H1 (cell line): ENCODE results near the gene OGFOD3. TPM values are rescaled to one million over a fixed set of nuclear protein-coding genes. Genes with fewer than 3 reads are reported as not detected.

Source experiments
- polyA plus RNA-seq, 7 experiments: library from polyadenylated mRNA; depleted of rRNA in 3 of 7; stranded (reverse) in 5 of 7; unstranded in 2 of 7; fragments of >200 nt in 5 of 7; fragments of 200-250 nt in 2 of 7; gene quantifications; 1 replicate in 5 of 7; 2 replicates in 1 of 7; 4 replicates in 1 of 7; pipeline versions ENCODE4 v1.2.1 to v1.2.3, GENCODE V29; 2011 to 2013; ENCODE audit warnings: missing spikeins in 2 of 7, mixed read lengths in 2 of 7
- small RNA-seq: library from polyadenylated mRNA; stranded (forward); fragments of <200 nt; extraction: miRNeasy Mini kit (QIAGEN cat#:217004); gene quantifications from one replicate; pipeline ENCODE3, GENCODE V24; 2013; ENCODE audit not compliant: insufficient read depth
- total RNA-seq: library from RNA; stranded (reverse); fragmentation: NEBNext Ultra II Directional; extraction: Animal tissue kit (Norgen Biotek cat#: 25700); gene quantifications from 2 replicates; pipeline ENCODE4 v1.2.1, GENCODE V29; 2021

The OGFOD3 gene
- total and polyA plus RNA-seq, 2 of the 8 experiments (the other 6 are each of a cell fraction or from before 2014, with no cell fraction given) = 21.1 to 21.8 TPM

Small RNAs within 50 kb of the gene (small RNA-seq; reads per million reads assigned to genes)
- not detected for gene RF00019

Other genes with a start within 250 kb of the OGFOD3 start
- 12.6 and 12.9 TPM in 2 replicates for gene CCDC57, start 205.7 kb downstream of the OGFOD3 start, total RNA-seq
- gene CCDC57, start 205.7 kb downstream of the OGFOD3 start, polyA plus RNA-seq (2011; rRNA removed) = 8.4 and 10.1 TPM in 2 replicates
- gene SLC16A3, start 189.5 kb downstream of the OGFOD3 start, total RNA-seq = 3.6 and 3.8 TPM in 2 replicates
- 8.7 and 12.2 TPM in 2 replicates for gene SLC16A3, start 189.5 kb downstream of the OGFOD3 start, polyA plus RNA-seq (2011; rRNA removed)
- gene CSNK1D, start 144.9 kb downstream of the OGFOD3 start, total RNA-seq = 103 and 107 TPM in 2 replicates
- gene CSNK1D, start 144.9 kb downstream of the OGFOD3 start, polyA plus RNA-seq (2011; rRNA removed) = 73.5 and 114 TPM in 2 replicates
- gene CD7, start 101.0 kb downstream of the OGFOD3 start, total RNA-seq = 0.86 and 1.3 TPM in 2 replicates
- gene CD7, start 101.0 kb downstream of the OGFOD3 start, polyA plus RNA-seq (2011; rRNA removed) = 0.83 and 1.8 TPM in 2 replicates
- gene SECTM1, start 84.8 kb downstream of the OGFOD3 start, total RNA-seq = 0.20 and 0.57 TPM in 2 replicates
- 0.46 and 0.65 TPM in 2 replicates for gene SECTM1, start 84.8 kb downstream of the OGFOD3 start, polyA plus RNA-seq (2011; rRNA removed)
- 0.38 and 0.54 TPM in 2 replicates for gene TEX19, start 59.3 kb downstream of the OGFOD3 start, total RNA-seq
- gene TEX19, start 59.3 kb downstream of the OGFOD3 start, polyA plus RNA-seq (2011; rRNA removed) = 0.46 and 0.80 TPM in 2 replicates
- 0.63 TPM in 1 of 2 replicates, not detected in the other for gene UTS2R, start 46.8 kb downstream of the OGFOD3 start, total RNA-seq
- 0.27 and 0.49 TPM in 2 replicates for gene UTS2R, start 46.8 kb downstream of the OGFOD3 start, polyA plus RNA-seq (2011; rRNA removed)
- gene HEXD, start 239 bp downstream of the OGFOD3 start, total RNA-seq = 20.6 and 24.2 TPM in 2 replicates
- 21.8 and 33.7 TPM in 2 replicates for gene HEXD, start 239 bp downstream of the OGFOD3 start, polyA plus RNA-seq (2011; rRNA removed)
- gene CYBC1, start 32.2 kb upstream of the OGFOD3 start, total RNA-seq = 66.7 and 74.6 TPM in 2 replicates
- 81.4 and 116 TPM in 2 replicates for gene CYBC1, start 32.2 kb upstream of the OGFOD3 start, polyA plus RNA-seq (2011; rRNA removed)
- gene NARF, start 40.2 kb upstream of the OGFOD3 start, total RNA-seq = 87.4 and 97.4 TPM in 2 replicates
- gene NARF, start 40.2 kb upstream of the OGFOD3 start, polyA plus RNA-seq (2011; rRNA removed) = 131 and 161 TPM in 2 replicates
- gene FOXK2, start 101.1 kb upstream of the OGFOD3 start, total RNA-seq = 64.9 and 66.9 TPM in 2 replicates
- gene FOXK2, start 101.1 kb upstream of the OGFOD3 start, polyA plus RNA-seq (2011; rRNA removed) = 34.7 and 42.3 TPM in 2 replicates
- gene WDR45B, start 229.9 kb upstream of the OGFOD3 start, total RNA-seq = 82.0 and 88.8 TPM in 2 replicates
- 100 and 101 TPM in 2 replicates for gene WDR45B, start 229.9 kb upstream of the OGFOD3 start, polyA plus RNA-seq (2011; rRNA removed)